Epithelial cell of umbilical artery (primary cell): ENCODE data around the gene ACTN2. TPM values are rescaled to one million over a fixed set of nuclear protein-coding genes. Genes with fewer than 3 reads are reported as not detected.

Experiments
- total RNA-seq: library from RNA; depleted of rRNA; stranded (reverse); fragments of >200 nt; gene quantifications from 2 replicates; pipeline ENCODE4 v1.2.3, GENCODE V29; 2014

ACTN2 gene
- total RNA-seq, result 0.32 TPM in 1 of 2 replicates, not detected in the other

GRCh38 chr1:236685917-236686814, at the start of gene ACTN2:
Gene ACTN2 (plus strand): TSS chr1:236686499. CDS start chr1:236686674, 175 bp downstream.

GRCh38 chr1:236795035-236795756, 108.9 kb downstream of the ACTN2 start, which contains the start of gene MTR:
Gene MTR (plus strand): TSS chr1:236795292. CDS start chr1:236795704, 412 bp downstream.

Other genes starting within 250 kb of the ACTN2 start
- gene LGALS8, start 162.5 kb upstream of the ACTN2 start, total RNA-seq, result 46.1 and 137 TPM in 2 replicates
- gene HEATR1, start 82.0 kb upstream of the ACTN2 start, total RNA-seq, result 36.4 and 43.3 TPM in 2 replicates
- 29.9 and 36.2 TPM in 2 replicates for gene MTR, start 108.8 kb downstream of the ACTN2 start, total RNA-seq